ENCODE measurements around the gene ZNF785.

ZNF785 gene

GRCh38 chr16:30567160-30567990 lies 18.1 kb downstream of the ZNF785 start:
- FAIRE-seq (no peak), DNase-seq (ENCODE audit: insufficient read length, low spot score) (no peak)

- DNase-seq (ENCODE audit: insufficient read length, low spot score) (no peak), FAIRE-seq (no peak)
Observed at GRCh38 chr16:30566531-30566930, 19.0 kb downstream of the ZNF785 start.

- no peak for DNase-seq (ENCODE audit: insufficient read length, low spot score)
- FAIRE-seq = no peak
Observed at GRCh38 chr16:30565984-30566383, 19.5 kb downstream of the ZNF785 start.

GRCh38 chr16:30565526-30565925 lies 20.0 kb downstream of the ZNF785 start:
- FAIRE-seq = no peak
- DNase-seq (ENCODE audit: insufficient read length, low spot score) = no peak

GRCh38 chr16:30562021-30562420 lies 23.5 kb downstream of the ZNF785 start:
- DNase-seq (ENCODE audit: insufficient read length, low spot score) = no peak
- FAIRE-seq = no peak

GRCh38 chr16:30561089-30561816 lies 24.2 kb downstream of the ZNF785 start:
- no peak for DNase-seq (ENCODE audit: insufficient read length, low spot score)

GRCh38 chr16:30559690-30560089 lies 25.8 kb downstream of the ZNF785 start:
- FAIRE-seq (no peak), DNase-seq (ENCODE audit: insufficient read length, low spot score) (no peak)

More at GRCh38 chr16:30561089-30561816, 24.2 kb downstream of the ZNF785 start:
- peak; percentile 21 for FAIRE-seq

GRCh38 chr16:30558789-30559377 lies 26.6 kb downstream of the ZNF785 start:
- no peak for FAIRE-seq
- DNase-seq (ENCODE audit: insufficient read length, low spot score) = no peak

- DNase-seq (ENCODE audit: insufficient read length, low spot score) = peak; percentile 94
- FAIRE-seq = peak; percentile 94
Observed at GRCh38 chr16:30557957-30558788, 27.3 kb downstream of the ZNF785 start, which contains the start of gene ZNF764. Gene ZNF764, minus strand, starts transcription at chr16:30558374. Its CDS starts 192 bp downstream, at chr16:30558182.

- FAIRE-seq (no peak), DNase-seq (ENCODE audit: insufficient read length, low spot score) (no peak)
Observed at GRCh38 chr16:30557707-30557956, 27.9 kb downstream of the ZNF785 start.

GRCh38 chr16:30556125-30556473 lies 29.4 kb downstream of the ZNF785 start:
- no peak for FAIRE-seq

GRCh38 chr16:30555315-30556124 lies 30.0 kb downstream of the ZNF785 start:
- DNase-seq (ENCODE audit: insufficient read length, low spot score) = no peak
- FAIRE-seq = no peak

More at GRCh38 chr16:30556125-30556473, 29.4 kb downstream of the ZNF785 start:
- DNase-seq (ENCODE audit: insufficient read length, low spot score) = no peak

GRCh38 chr16:30554557-30555314 lies 30.8 kb downstream of the ZNF785 start:
- DNase-seq (ENCODE audit: insufficient read length, low spot score) = no peak
- no peak for FAIRE-seq

GRCh38 chr16:30553393-30553899 lies 32.1 kb downstream of the ZNF785 start:
- no peak for FAIRE-seq
- no peak for DNase-seq (ENCODE audit: insufficient read length, low spot score)

- no peak for DNase-seq (ENCODE audit: insufficient read length, low spot score)
- no peak for FAIRE-seq
Observed at GRCh38 chr16:30552956-30553355, 32.5 kb downstream of the ZNF785 start.

- no peak for FAIRE-seq
- DNase-seq (ENCODE audit: insufficient read length, low spot score) = no peak
Observed at GRCh38 chr16:30551781-30552180, 33.7 kb downstream of the ZNF785 start.

GRCh38 chr16:30548416-30549253 lies 36.9 kb downstream of the ZNF785 start:
- DNase-seq (ENCODE audit: insufficient read length, low spot score) = no peak
- no peak for FAIRE-seq

- DNase-seq (ENCODE audit: insufficient read length, low spot score) = no peak
- no peak for FAIRE-seq
Observed at GRCh38 chr16:30546115-30546514, 39.4 kb downstream of the ZNF785 start.
